H1 (cell line): Measurements from ENCODE around the gene FBXO34.

ENCODE experiments used
- BRCA1 ChIP-seq: IDR thresholded peaks from 2 replicates; pipeline ENCODE4 v1.6.1; 2012; ENCODE audit warnings: low read depth, low read length, improper control_type of control experiment
- JUN ChIP-seq: IDR thresholded peaks from 2 replicates; pipeline ENCODE4 v1.6.1; 2011; ENCODE audit warnings: low read depth, mild to moderate bottlenecking, improper control_type of control experiment, low read length
- KDM1A ChIP-seq: fragments of 200-600, 300-600 bp; sonication (generic); IDR thresholded peaks from 2 replicates; pipeline ENCODE4 v1.7.1; 2016; ENCODE audit warnings: mild to moderate bottlenecking, low read length, borderline replicate concordance
- RNF2 ChIP-seq: fragments of 200-900, 300-1000 bp; sonication (generic); IDR thresholded peaks from 2 replicates; pipeline ENCODE4 v1.7.1; 2016; ENCODE audit warnings: borderline replicate concordance, low read depth, mild to moderate bottlenecking, antibody characterized with exemption, low read length; ENCODE audit not compliant: poor library complexity, severe bottlenecking; ENCODE audit errors: missing control alignments
- SIX5 ChIP-seq: IDR thresholded peaks from 2 replicates; pipeline ENCODE4 v1.6.1; 2011; ENCODE audit warnings: mild to moderate bottlenecking, low read depth, low read length
- TF ChIP-seq, protein P1 (sequence below), 3 experiments: IDR thresholded peaks; 1 replicate in 2 of 3; 2 replicates in 1 of 3; pipeline versions ENCODE4 v1.5.1 to v1.6.1; 2011; ENCODE audit warnings: low read length in 3 of 3, mild to moderate bottlenecking in 3 of 3, inconsistent platforms in 2 of 3, low read depth in 1 of 3, moderate library complexity in 1 of 3; ENCODE audit not compliant: insufficient read depth in 1 of 3; ENCODE audit errors: control extremely low read depth in 1 of 3

DNA sequence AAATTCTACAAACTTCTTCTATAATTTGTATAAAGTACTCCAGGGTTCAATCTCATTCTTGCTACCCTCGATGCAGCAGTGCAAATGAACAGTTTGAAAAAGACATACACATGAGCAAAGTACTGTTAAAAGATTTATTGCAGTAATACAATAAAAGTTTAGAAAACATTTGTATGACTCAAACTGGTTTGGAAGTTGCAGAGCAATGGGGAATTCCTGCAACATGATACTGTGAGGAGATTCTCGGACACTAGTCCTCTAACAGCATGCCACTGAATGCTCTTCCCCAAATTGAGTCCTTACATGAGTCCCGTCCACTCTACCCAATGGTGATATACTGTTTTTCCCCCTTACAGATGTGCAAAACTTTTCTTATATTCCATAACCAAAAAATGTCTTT, 95.0 kb downstream of the FBXO34 start:
- TF ChIP-seq, protein P1, sequence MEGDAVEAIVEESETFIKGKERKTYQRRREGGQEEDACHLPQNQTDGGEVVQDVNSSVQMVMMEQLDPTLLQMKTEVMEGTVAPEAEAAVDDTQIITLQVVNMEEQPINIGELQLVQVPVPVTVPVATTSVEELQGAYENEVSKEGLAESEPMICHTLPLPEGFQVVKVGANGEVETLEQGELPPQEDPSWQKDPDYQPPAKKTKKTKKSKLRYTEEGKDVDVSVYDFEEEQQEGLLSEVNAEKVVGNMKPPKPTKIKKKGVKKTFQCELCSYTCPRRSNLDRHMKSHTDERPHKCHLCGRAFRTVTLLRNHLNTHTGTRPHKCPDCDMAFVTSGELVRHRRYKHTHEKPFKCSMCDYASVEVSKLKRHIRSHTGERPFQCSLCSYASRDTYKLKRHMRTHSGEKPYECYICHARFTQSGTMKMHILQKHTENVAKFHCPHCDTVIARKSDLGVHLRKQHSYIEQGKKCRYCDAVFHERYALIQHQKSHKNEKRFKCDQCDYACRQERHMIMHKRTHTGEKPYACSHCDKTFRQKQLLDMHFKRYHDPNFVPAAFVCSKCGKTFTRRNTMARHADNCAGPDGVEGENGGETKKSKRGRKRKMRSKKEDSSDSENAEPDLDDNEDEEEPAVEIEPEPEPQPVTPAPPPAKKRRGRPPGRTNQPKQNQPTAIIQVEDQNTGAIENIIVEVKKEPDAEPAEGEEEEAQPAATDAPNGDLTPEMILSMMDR (IDR thresholded peaks at IDR 0.05; ENCODE audit: control extremely low read depth in 1 of 3, insufficient read depth in 1 of 3, low read depth in 1 of 3, low read length in 3 of 3), result no peak
- TF ChIP-seq KDM1A (no peak), RNF2 (no peak), SIX5 (no peak), JUN (no peak), BRCA1 (no peak)
